Stimulated activated CD4-positive, alpha-beta T cell treated with anti-CD3 and anti-CD28 coated beads, Interleukin-2, amount 100 ng/mL, for 4 hours (primary cell): ENCODE results near the gene PCYT1A.
"Not testable (repeated sequence)": the region's sequence is repeated elsewhere in the genome, so short reads cannot be mapped to it uniquely, and the experiment has no call there.

Experiments
- DNase-seq: peaks from one replicate; pipeline ENCODE4 v3.0.0-alpha.2; 2020; ENCODE audit warnings: low read depth

Gene PCYT1A

GRCh38 chr3:196214783-196215441 is 72.6 kb downstream of the PCYT1A start:
- DNase-seq, result no peak

- DNase-seq, result no peak
Measured at GRCh38 chr3:196210673-196211556, 76.6 kb downstream of the PCYT1A start, which contains the start of gene ZDHHC19. Gene ZDHHC19 (minus strand): TSS chr3:196211400. CDS start chr3:196211315, 85 bp downstream.

- not testable (repeated sequence) for DNase-seq
Measured at GRCh38 chr3:196209944-196210672, 77.4 kb downstream of the PCYT1A start.

GRCh38 chr3:196208942-196209695 is 78.4 kb downstream of the PCYT1A start:
- DNase-seq, result no peak

- DNase-seq, result peak; percentile 57
Measured at GRCh38 chr3:196207833-196208607, 79.5 kb downstream of the PCYT1A start.

- no peak for DNase-seq
Measured at GRCh38 chr3:196207159-196207832, 80.2 kb downstream of the PCYT1A start.

GRCh38 chr3:196205442-196206205 is 81.9 kb downstream of the PCYT1A start:
- not testable (repeated sequence) for DNase-seq

GRCh38 chr3:196203846-196204245 is 83.7 kb downstream of the PCYT1A start:
- DNase-seq, result no peak

GRCh38 chr3:196202516-196202970 is 85.0 kb downstream of the PCYT1A start:
- DNase-seq, result no peak

GRCh38 chr3:196198771-196199753 is 88.5 kb downstream of the PCYT1A start:
- no peak for DNase-seq

- no peak for DNase-seq
Measured at GRCh38 chr3:196198081-196198675, 89.3 kb downstream of the PCYT1A start.

- DNase-seq, result no peak
Measured at GRCh38 chr3:196197524-196197923, 90.0 kb downstream of the PCYT1A start.

- DNase-seq, result no peak
Measured at GRCh38 chr3:196195664-196196265, 91.8 kb downstream of the PCYT1A start.

GRCh38 chr3:196194542-196194915 is 93.0 kb downstream of the PCYT1A start:
- DNase-seq, result no peak

GRCh38 chr3:196193736-196194541 is 93.6 kb downstream of the PCYT1A start:
- DNase-seq, result no peak

- DNase-seq, result no peak
Measured at GRCh38 chr3:196193133-196193735, 94.3 kb downstream of the PCYT1A start.
